KBM-7 (cell line): ENCODE data around the gene CRYAA.
"Not testable (repeated sequence)": the region's sequence is repeated elsewhere in the genome, so short reads cannot be mapped to it uniquely, and the experiment has no call there.

ENCODE experiments used
- DNase-seq: peaks from one replicate; pipeline ENCODE4 v3.0.0-alpha.2; 2015
- in situ Hi-C: fragments of 300-500 bp; cut with MboI; formaldehyde crosslinking; loops from 2 replicates; pipeline ENCODE4 v1.14.3; 2020; ENCODE audit warnings: low sequenced_read_pairs, low pct_unique_long_range_greater_than_20kb, mixed read lengths

Gene CRYAA

DNA sequence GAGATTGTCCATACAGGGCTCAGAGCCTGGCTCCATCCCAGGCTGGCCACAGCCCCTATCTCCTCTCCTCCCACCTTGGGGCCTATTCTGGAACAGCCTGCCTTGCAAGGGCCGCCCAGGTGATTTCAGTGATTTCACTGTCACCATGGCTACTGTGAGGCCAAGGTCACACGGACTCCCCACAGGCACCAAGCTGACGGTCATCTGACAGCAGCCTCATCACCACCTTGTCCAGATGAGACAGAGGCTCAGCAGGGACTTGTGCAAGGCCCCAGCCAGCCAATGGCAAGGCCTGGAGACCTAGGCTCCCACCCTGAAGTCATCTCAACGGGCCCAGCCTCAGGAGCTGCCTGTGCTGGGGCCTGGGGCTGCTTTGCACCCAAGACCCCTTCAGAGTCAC, 6.2 kb downstream of the CRYAA start:
- in situ Hi-C loops, DNase-seq: not testable (repeated sequence)

DNA sequence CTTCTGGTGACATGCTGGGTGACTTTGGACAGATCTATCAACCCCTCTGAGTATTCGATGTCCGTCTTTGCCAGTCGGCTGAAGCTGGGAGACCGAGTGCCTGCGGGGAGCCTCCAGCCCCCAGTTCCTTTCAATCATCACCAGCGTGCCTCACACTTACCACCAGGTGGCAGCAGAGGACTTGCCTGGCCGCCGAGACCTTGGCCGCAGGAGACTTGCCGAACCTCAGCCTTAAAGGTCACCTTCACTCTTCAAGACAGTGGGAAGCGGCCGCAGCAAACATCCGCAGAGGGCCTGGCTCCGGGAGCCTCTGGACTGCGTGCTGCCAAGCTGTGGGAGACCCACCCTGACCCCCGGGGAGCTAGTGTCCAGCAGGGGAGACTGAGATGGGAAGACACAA, 7.8 kb downstream of the CRYAA start:
- DNase-seq, in situ Hi-C loops: not testable (repeated sequence)

DNA sequence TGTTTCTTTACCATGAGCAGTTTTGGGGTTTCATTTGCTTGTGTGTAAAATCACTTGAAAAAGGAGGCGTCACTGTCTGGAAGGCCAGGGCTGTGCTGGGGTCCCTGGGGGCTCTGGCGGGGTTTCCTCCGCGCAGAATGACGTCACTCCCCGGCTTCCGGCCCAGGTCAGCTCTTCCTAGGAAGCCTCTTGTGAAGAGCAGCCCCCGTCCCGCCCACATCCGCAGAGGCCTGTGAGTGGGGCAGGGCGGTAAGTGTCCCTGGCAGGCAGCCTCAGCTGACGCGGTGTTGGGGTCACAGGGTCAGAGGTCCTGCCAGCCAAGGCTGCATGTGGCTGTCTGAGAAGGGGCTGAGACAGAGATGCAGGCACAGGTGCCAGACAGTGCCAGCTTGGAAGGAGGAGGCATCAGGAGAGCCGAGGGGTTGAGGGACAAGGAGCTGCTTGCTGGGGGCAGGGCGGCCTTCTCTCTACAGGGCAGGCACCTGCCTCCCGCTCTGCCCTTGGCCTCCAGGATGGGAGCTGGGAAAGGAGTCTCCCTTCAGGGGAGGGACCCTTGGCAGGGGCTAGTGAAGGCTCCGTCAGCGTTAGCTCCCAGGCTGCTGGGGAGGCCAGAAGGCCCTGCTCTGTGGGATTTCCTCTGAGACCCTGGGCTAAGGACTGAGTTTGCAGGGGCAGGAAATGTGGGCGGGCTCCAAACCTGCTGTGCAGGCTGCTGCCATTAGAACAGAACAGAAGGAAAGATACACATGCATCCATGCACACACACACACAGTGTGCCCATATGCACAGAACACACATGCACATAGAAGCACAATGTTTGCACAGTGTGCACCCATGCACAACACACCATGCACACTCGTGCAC, 8.5 kb downstream of the CRYAA start:
- DNase-seq, in situ Hi-C loops: not testable (repeated sequence)

DNA sequence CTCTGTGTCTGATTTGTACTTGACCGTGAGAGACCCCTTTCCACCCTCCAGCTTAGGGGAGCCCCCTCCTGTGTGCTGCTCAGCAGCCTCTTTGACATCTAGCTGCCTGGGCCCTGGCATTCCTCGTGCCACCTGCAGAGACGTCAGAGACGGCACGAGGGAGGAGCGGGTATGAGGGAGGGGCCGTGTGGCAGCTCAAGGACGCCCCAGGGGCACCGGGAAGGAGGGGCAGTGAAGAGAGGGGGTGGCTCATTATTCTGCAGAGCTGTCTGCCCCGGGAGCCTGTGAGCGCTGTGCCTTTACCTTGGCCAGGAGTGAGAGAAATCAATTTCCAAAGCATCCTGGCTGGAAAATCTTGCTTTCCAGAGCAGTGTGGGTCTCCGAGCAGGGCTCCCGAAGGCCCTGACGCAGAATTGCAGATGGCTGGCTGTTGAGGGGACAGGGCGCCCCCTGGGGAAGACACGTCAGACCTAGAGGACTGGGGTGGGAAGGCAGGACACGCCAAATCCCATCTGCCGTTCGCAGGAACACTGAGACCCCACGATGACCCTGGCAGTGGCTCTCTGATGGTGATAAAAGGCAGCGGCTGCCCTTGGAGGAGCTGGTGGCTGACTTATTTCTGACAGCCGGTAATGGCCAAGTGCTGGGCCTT, 9.5 kb downstream of the CRYAA start:
- DNase-seq, in situ Hi-C loops: not testable (repeated sequence)

DNA sequence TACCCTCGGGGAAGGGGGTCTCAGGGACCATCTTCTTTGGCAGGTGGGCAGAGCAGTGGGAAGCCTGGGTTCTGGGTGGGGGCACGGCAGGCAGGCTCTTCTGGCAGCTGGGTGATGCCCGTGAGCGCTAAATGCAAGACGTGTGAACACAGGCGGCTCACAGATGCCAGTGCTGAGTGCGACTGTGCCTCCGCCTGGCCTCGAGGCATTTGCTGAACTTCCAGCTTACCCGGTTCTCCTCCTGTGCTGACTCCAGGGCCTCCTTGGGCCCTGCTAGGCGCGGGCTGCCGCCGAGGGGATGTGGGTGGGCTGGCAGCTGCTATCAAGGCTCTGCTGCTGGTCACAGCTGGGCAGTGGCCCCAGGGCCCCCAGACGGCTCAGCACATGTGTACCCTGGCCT, 12.2 kb downstream of the CRYAA start:
- DNase-seq, in situ Hi-C loops: not testable (repeated sequence)

DNA sequence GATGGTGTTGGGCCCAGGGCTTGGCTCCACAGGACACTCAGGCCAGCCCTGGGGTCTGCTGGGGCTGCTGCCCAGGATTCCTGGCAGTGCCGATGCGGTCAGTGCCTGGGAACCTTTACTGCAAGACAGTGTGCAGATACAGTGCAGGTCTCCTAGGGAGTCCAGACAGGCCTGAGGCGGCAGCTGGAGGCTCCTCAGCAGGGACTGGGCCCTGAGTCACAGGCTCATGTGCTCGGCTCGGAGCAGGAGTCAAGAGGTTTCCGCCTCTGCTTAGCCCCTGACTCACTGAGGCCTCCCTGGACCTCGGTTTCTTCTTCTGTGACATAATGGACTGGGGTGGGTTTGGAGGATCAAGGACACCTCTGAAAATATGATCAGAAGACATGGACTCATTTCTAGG, 18.5 kb downstream of the CRYAA start:
- DNase-seq, in situ Hi-C loops: not testable (repeated sequence)

DNA sequence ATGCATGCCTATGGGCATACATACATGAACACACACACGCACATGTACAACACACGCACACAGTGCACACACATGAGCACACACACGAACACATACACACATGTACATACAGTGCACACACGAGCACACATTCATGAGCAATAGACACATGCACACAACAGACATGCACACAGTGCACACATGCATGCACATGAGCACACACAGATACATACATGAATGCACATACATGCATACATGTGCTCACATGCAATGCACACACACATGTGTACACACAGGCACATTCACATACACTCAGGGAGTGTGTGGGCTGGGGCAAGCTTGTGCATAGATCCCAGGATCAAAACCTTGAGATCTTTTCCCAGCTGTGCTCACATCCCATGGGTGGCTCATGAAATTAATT, 18.9 kb downstream of the CRYAA start:
- no peak for DNase-seq
- in situ Hi-C loops: no loop called here

DNA sequence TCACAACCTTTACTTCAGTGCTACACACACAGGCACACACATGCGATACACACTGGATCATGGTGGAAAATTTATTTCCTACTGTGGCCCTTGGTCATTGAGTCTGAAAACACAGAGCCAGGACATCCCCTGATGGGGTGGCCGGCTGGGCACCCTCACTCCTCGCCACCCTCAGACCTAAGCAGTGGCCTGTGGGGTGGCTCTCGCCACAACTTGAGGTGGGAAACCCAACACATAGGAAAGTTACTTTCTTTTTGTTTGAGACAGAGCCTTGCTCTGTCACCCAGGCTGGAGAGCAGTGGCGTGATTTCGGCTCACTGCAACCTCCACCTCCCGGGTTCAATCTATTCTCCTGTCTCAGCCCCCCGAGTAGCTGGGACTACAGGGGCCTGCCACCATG, 19.4 kb downstream of the CRYAA start:
- in situ Hi-C loops: no loop called here
- DNase-seq: no peak

DNA sequence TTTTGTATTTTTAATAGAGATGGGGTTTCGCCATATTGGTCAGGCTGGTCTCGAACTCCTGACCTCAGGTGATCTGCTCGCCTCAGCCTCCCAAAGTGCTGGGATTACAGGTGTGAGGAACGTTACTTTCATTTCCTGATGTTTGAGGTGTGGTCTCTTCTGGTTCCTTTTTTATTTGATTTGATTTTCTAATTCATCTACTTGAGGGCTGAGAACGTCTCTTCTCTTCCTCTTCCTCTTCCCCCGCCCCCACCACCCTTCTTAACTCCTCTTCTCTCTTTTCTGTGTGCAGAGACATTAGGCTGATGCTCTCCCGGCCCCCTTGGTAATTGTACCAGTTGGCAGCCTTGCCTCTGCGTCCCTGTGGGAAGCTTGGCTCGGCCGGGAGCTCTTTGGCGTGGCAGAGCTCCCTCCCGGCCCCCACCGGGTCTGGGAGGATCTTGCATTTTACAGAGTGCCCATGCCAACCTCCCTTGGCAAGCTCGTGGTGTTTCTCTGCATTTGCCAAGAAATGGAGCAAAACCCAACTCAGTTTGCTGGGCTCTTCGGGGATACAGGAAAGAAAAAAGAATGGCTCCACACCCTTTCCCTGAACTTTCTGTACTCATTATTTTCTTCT, 19.9 kb downstream of the CRYAA start:
- peak; percentile 3 for DNase-seq
- in situ Hi-C loops: no loop called here

DNA sequence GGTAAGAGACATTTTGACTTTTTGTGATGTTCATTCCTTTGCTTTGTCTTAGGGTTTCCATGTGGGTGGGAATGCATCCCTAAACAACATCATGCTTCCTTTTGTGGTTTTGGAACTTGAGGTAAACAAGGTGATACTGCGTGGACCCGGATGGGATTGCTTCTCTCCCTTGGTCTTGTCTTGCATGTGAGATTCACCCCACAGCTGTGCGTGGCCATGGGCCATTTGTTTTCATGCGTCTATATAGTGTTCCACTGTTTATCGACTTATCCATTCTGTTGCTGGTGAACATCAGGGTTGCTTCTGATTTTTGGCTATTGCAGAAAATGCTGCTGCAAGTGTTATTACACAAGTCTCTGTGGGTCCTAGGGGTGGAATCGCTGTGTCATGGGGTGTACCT, 21.1 kb downstream of the CRYAA start:
- in situ Hi-C loops: no loop called here
- DNase-seq: no peak

DNA sequence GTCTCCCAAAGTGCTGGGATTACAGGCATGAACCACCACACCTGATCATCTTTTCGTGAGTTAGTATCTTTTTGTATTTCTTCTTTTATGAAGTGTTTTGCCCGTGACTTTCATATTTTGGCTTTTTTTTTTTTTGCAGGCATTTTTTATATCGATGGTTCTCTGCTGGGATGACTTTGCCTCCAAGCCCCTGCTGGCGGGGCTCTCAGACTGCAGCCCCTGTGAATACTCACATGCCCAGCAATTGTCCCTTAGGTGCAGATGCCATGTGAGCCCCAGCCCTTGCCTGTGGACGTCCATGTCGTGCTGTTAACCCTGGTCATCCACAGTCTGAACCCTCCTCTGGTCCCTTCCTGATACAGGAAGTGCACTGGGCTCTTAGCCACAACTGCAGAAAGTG, 21.7 kb downstream of the CRYAA start:
- no peak for DNase-seq
- in situ Hi-C loops: no loop called here

DNA sequence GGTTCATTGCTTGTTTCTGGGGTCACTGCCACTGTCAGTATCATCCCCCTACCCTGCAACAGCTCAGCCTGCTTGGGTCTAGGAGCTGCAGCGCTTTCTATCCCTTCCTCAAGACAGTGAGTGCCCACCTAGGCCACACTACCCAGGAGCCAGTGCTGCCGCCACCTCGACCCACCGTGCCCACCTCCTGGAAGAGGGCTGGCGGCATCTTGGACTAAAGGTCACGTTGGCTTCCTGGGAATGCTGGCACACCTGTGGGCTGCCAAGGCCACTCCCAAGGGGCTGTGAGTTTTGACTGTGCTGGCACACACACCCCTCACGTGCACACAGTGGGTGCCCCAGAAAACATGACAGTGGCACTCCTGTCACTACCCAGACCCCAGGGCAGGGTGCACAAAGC, 22.1 kb downstream of the CRYAA start:
- DNase-seq: no peak
- in situ Hi-C loops: no loop called here

DNA sequence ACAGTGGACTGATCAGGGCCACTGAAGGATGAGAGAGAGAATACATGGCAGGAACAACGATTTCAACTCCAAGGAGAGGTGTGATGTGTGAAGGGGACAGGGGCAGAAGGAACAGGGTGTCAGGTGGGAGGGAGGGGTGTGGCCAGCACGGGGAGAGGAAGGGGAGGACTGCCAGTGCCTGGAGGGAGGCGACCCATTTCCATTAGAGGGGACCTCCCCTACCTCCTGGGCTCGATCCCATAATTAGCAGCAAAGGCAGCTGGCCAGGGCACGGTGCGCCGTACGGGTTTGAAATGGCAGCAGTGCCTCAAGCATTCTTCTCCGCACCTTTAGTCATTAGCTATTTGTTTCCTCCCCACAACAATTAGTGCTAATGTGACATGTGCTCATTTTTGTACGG, 22.7 kb downstream of the CRYAA start:
- in situ Hi-C loops: no loop called here

DNA sequence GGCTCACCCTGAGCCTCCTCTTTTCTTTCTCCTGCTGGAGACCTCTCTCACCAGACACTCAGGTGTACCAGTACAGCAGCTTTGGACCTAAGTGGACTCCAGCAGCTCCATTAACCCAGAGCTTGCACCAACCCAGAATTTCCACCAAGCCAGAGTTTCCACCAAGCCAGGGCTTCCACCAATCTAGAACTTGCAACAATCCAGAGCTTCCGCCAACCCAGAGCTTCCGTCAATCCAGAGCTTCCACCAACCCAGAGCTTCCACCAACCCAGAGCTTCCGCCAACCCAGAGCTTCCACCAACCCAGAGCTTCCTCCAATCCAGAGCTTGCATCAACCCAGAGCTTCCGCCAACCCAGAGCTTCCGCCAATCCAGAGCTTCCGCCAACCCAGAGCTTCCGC, 23.2 kb downstream of the CRYAA start:
- in situ Hi-C loops: no loop called here
- no peak for DNase-seq

More for the DNA sequence above, 22.7 kb downstream of the CRYAA start:
- DNase-seq: no peak

DNA sequence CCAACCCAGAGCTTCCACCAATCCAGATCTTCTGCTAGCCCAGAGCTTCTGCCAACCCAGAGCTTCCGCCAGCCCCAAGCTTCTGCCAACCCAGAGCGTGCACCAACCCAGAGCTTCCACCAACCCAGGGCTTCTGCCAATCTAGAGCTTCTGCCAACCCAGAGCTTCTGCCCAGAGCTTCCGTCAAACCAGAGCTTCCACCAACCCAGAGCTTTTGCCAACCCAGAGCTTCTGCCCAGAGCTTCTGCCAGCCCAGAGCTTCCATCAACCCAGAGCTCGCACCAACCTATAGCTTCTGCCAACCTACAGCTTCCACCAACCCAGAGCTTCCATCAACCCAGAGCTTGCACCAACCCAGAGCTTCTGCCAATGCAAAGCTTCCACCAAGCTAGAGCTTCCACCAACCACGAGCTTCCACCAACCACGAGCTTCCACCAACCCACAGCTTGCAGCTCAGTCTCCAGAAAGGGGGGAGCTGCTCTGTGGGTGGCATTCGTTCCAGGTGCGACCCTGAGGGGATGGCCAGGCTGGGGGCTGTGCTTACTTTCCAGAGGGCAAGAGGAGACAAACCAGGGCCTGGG, 23.8 kb downstream of the CRYAA start:
- in situ Hi-C loops: no loop called here
- DNase-seq: no peak

DNA sequence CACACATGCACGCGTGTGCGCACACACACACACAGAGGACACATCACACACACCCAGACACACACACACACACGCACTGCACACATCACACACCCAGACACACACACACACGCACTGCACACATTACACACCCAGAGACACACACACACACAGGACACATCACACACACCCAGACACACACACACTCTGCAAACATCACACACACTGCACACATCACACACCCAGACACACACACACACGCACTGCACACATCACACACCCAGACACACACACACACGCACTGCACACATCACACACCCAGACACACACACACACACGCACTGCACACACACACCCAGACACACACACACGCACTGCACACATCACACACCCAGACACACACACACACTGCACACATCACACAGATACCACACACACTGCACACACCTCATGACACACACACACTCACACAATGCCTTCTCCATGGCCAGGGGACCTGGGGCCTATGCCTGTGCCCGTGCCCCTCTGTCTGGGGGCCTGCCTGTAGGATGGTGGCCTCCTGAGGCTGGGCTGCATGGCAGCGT, 24.4 kb downstream of the CRYAA start:
- no peak for DNase-seq
- in situ Hi-C loops: no loop called here

DNA sequence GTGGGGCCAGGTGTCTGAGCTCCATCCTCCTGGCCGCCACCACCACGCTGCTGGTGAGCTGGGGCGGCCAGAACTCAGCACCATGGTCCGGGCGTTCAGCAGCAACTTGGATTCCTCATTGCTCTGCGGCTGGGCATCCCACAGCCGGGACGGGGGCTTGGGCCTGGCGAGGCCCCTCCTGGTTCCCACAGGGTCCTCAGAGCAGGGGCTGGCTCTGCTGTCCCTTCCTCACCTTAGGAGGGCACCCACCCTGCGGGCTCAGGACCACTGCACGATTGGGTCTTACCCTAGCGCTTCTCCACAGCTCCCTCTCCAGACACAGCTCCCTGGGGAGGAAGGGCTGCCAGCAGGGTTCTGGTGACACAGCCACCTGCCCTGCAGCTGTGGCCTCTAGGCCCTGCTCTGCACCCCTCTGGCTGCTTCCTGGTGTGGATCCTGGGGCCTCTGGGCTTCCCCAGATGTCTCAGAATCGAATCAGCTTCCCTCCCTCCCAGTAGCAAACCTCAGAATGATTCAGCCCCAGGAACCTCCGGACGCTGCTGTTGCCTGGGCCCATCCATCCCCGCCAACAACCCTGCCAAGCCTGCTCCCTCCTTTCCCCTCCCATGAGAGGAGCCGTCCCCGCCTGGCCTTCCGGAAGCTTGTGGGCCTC, 25.0 kb downstream of the CRYAA start:
- DNase-seq: no peak

DNA sequence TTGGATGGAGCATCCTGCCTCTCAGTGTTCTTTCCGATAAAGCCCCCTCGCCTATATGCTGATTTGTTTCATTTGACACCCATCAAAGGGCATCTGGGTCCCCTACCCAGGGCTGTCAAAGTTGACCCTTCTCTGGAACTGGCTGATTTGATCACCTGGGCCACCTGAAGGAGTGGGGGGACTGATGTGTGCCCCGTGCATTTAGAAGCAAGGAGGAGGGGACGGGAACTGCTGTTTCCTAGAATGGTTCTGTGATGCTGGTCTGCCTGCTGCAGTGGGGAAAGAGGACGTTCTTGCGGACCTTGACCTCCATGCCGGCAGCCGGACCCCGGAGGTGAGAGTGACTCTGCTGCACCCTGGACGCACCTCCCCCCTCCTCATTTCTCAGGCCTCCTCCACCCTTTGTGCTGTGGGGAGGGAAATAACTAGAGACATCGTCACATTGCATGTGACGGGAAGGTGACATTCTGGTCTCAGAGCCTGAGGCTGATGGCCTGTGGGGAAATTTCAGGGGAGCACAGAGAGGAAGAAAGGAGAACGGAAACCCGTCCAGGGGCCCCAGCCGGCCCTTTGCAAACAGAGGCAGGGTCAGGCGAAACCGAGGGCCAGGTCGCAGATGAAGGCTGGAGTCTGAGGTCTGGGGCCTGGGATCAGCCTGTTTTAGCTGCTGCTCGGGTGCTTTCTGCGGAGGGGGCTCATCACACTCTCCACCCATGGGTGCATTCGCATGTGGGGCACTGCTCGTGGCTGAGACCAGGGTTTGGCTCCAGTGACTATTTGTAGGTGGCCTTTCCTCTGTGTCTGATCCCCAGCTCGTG, 25.7 kb downstream of the CRYAA start:
- DNase-seq: no peak

More for the DNA sequence above, 25.0 kb downstream of the CRYAA start:
- in situ Hi-C loops: no loop called here

More for the DNA sequence above, 25.7 kb downstream of the CRYAA start:
- in situ Hi-C loops: no loop called here
